GOT3 (cell line): ENCODE measurements around the gene C1orf198.

Source experiments
- DNase-seq: peaks from one replicate; lab custom pipeline; 2025; ENCODE audit warnings: mixed read lengths; lab: John Stamatoyannopoulos, UW

The C1orf198 gene

GRCh38 chr1:230867903-230868735 lies at the start of gene C1orf198:
TSS of gene C1orf198 (minus strand) at chr1:230868521. CDS start at chr1:230868512, 9 bp downstream.
- peak; percentile 40 for DNase-seq

DNA sequence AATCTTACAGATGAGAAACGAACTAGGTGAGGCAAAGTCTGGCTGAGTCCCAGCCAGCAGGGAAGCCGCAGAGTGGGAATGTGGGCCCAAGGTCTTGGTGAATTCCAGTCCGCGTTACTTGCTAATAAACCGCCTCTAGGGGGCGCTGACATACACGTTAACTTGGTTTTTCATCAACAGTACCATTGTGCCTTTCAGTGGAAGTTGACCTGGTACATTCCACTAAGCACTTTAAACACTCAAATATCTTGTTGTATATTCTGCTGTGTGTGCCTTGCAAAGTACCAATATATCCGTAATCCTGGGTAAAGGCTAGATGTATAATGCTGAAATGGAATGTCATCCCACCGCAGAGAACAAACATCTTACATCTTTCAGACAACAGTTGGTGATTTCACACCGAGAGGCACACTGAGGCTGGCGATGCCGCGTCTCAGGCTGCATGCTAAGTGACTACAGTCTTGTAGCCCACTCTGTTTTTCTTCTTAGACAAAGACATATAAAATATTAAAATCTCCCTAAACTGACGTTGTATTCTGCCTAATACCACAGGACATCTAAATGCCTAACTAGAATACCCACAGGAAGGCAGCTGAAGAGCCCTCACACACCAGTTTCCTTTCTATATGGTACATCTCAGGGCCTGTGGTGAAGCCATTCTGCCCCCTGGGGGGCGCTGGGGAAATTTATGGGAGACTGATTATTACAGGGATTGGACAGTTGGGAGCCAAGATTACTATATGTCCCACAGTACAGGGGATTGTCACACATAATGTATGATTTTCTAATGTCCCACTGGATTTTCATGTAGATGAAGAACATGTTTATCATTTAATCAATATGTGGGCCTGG lies 49.2 kb upstream of the C1orf198 start:
- DNase-seq, result no peak

DNA sequence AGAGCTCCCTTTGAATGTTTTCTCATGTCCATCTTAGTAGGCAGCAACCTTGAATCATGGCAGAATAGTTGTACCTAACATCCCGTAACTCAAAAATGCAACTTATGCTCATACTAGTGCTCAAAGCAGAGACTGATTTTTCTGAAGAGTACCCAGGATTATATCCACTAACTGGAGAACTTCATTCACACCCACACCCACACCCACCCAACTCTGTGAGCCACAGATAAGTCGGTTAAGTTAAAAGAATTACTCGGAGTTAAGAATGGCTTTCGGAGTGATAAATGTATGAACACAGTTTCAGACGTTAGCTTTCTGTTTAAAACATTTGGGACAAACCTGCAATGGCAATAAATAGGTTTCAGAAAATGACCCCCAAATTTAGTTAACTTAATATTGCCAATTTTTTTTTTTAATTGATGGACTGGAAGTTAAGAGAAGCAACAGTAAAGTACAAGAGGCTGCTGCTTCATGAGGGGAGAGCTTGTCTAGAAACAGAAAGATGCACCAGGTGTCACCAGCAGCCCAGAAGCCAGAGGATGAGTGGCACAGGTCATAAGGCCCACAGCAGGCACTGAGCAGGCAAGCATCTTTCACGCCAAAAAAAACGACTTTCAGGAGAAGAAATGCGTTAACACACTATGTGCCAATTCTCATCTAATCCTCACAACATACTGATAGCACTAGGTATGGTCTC lies 48.4 kb upstream of the C1orf198 start:
- DNase-seq, result no peak

- no peak for DNase-seq
These were observed 46.8 kb upstream of the C1orf198 start for GRCh38 chr1:230915078-230915477.

GRCh38 chr1:230913496-230913895 lies 45.2 kb upstream of the C1orf198 start:
- DNase-seq, result no peak

DNA sequence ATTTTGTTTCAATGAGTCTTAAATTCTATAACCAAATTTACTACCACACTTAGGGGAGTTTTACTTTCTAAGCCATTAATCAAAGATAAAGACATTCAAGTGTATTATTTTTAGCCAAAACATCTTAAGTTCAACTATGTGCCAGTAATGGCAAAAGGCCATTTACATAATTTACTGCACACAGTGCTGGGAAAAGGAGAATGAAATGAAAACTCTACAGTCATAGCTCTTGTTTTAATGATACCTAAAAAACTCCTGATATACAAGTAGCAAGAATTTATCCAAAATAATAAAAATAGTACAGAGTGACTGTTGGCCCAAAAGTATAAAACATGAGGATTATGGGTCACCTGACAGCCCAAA lies 42.4 kb upstream of the C1orf198 start:
- DNase-seq, result no peak

GRCh38 chr1:230909974-230910754 lies 41.8 kb upstream of the C1orf198 start:
- no peak for DNase-seq

DNA sequence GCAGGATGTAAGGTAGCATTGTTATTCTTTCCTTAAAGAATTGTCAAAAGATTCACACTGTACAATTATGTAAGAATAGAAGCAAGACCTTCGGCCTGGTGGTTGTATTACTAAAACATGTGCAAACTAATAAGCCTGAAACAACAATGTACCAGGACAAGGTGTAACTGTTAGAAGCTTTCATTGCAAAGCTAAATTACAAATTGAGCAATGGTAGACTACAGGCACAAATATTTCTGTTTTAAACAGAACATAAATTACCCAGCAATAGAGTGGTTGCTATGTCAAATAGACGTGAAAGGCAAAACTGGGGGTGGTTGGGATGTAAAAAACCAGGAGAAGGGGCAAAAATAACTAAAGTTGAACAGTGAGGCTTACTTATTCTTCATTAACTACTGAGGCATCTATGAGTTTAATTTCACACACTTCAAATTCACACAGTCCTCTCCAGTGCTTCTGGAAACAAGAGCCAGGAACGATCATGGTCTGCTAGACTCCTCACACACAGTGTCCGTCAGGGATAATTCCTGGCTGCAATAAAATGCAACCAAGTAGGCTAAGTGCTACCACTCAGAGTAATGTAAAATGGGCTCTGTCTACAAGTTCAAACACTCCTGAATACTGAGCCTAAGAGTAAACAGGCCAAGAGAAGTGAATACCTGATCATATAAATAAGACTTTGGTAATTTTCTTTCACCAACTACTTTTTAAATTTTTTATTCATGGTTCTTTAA lies 39.3 kb upstream of the C1orf198 start:
- DNase-seq, result no peak

GRCh38 chr1:230906226-230906625 lies 37.9 kb upstream of the C1orf198 start:
- no peak for DNase-seq

DNA sequence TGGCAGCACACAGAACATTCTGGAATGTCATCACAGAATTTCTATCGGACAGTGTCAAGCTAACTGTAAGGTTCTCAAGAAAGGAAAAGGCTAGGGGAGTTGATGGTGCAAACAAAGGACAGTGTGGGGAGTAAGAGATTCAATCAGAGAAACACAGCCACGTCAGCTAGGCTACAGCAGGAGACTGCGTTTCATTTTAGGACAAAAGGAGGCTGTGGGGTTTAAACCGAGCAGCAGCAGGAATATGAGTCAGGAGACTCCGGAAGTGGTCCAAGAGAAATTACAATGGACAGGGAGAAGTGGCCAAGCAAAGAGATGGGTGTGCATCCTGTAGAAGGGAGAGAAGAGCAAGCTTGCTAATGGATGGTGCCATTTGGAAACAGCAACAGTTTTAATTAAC lies 37.4 kb upstream of the C1orf198 start:
- DNase-seq, result no peak

GRCh38 chr1:230902349-230902923 lies 34.1 kb upstream of the C1orf198 start:
- DNase-seq, result no peak

DNA sequence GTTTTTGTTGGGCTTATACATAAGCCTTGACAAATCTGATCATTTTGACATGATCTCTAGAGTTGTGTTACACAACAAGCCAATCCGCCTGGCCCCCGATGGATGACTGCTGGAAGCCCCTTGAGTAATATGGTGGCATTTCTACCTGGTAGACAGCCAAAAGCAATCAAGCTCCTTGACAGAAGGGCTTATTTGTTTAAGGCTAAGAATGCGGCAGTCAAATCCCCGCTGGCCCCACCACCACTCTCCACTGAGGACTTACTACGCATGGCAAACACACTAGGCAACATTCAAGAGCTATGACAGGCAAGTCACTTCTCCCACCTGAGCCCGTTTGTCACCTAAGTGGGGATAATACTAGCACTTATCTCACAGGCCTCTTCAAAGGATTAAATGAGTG lies 33.4 kb upstream of the C1orf198 start:
- DNase-seq, result no peak

- DNase-seq, result no peak
These were observed 32.7 kb upstream of the C1orf198 start for GRCh38 chr1:230900984-230901383.

- no peak for DNase-seq
These were observed 31.5 kb upstream of the C1orf198 start for GRCh38 chr1:230899841-230900251.

- no peak for DNase-seq
These were observed 30.4 kb upstream of the C1orf198 start for GRCh38 chr1:230898748-230899147.

- no peak for DNase-seq
These were observed 29.8 kb upstream of the C1orf198 start for GRCh38 chr1:230898144-230898543.

- no peak for DNase-seq
These were observed 28.5 kb upstream of the C1orf198 start for GRCh38 chr1:230896779-230897178.

- DNase-seq, result no peak
These were observed 27.1 kb upstream of the C1orf198 start for GRCh38 chr1:230895452-230895851.

DNA sequence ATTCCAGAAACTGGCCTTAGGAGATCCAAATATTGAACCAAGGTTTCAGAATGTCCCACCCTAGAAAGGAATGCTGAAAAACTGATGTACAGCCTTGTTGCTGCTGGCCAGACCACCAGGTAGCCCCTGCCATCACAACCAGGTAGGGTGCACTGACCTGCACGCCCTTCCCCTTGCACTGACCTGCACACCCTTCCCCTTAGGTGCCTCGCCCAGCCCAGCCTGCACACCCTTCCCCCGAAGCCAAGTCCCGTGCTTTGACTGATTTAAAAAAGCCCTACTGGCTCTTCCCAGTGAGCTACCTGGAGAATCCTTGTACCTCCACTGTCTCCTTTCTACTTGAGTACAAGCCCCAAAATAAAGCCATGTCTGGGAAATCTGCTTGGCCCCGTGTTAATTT lies 26.3 kb upstream of the C1orf198 start:
- no peak for DNase-seq

- DNase-seq, result no peak
These were observed 25.7 kb upstream of the C1orf198 start for GRCh38 chr1:230894032-230894431.
